Transverse colon (tissue), 4 donors: ENCODE data around the gene RCN1. TPM values are rescaled to one million over a fixed set of nuclear protein-coding genes. Genes with fewer than 3 reads are reported as not detected.

Source experiments
- DNase-seq: peaks from one replicate; pipeline ENCODE4 v3.0.0-alpha.2; 2019
- H3K27ac ChIP-seq, 4 donors: fragments of 200-600 bp; sonication (generic); 2 replicates each; pipeline ENCODE4 v1.5.1; 2016 to 2018; ENCODE audit warnings: inconsistent platforms in 4 of 4
- H3K27me3 ChIP-seq: fragments of 200-600 bp; sonication (generic); 2 replicates; pipeline ENCODE4 v1.5.1; 2017; ENCODE audit warnings: inconsistent platforms
- H3K36me3 ChIP-seq, 4 donors: fragments of 200-600 bp; sonication (generic); 2 replicates each; pipeline ENCODE4 v1.5.1; 2017 to 2019; ENCODE audit warnings: inconsistent platforms in 4 of 4
- H3K4me1 ChIP-seq, 4 donors: fragments of 200-600 bp; sonication (generic); 2 replicates each; pipeline ENCODE4 v1.5.1; 2017 to 2020; ENCODE audit warnings: inconsistent platforms in 4 of 4
- H3K4me3 ChIP-seq, 4 donors: fragments of 200-600 bp; sonication (generic); 1 replicate in 1 of 4; 2 replicates in 3 of 4; pipeline versions ENCODE4 v1.5.1 to v1.6.1; 2017 to 2019; ENCODE audit warnings: inconsistent platforms in 4 of 4
- H3K9me3 ChIP-seq, 2 donors: fragments of 200-600 bp; sonication (generic); 2 replicates each; pipeline ENCODE4 v1.5.1; 2017 to 2019; ENCODE audit warnings: inconsistent platforms in 2 of 2
- CTCF ChIP-seq, 5 experiments: fragments of 200-600 bp in 3 of 5; fragments of 450-650 bp in 2 of 5; sonication (generic) in 3 of 5; IDR thresholded peaks; 1 replicate in 2 of 5; 2 replicates in 3 of 5; pipeline ENCODE4 v1.5.1; 2016 to 2017; ENCODE audit warnings: antibody characterized with exemption in 5 of 5, inconsistent platforms in 3 of 5, mild to moderate bottlenecking in 2 of 5, moderate library complexity in 1 of 5
- EP300 ChIP-seq: sonication (generic); formaldehyde crosslinking; IDR thresholded peaks from one replicate; pipeline ENCODE4 v1.6.1; 2017; ENCODE audit warnings: antibody characterized with exemption, low read depth
- POLR2A ChIP-seq: fragments of 450-650 bp; IDR thresholded peaks from one replicate; pipeline ENCODE4 v1.6.1; 2016; ENCODE audit warnings: antibody characterized with exemption, mild to moderate bottlenecking, moderate library complexity
- POLR2AphosphoS5 ChIP-seq, 3 donors: sonication (generic); formaldehyde crosslinking; IDR thresholded peaks; one replicate each; pipeline ENCODE4 v1.6.1; 2016; ENCODE audit warnings: antibody characterized with exemption in 3 of 3
- whole genome bisulfite sequencing, 2 donors: methylation state at CpG; one replicate each; pipeline ENCODE4 v1.1.5; 2018; ENCODE audit warnings: low coverage in 1 of 2; 5-methylcytosine and 5-hydroxymethylcytosine counted together
- in situ Hi-C, 4 donors: fragments of 200-750 bp; cut with MboI; loops; one replicate each; pipeline versions ENCODE4 v1.15.0 to v1.15.1; 2017; ENCODE audit warnings: low sequenced_read_pairs in 3 of 4, low pct_ligation_motif_present in 1 of 4, low pct_unique_long_range_greater_than_20kb in 1 of 4
- intact Hi-C: fragments of 100-400 bp; cut with DNase I; formaldehyde crosslinking; loops from one replicate; pipeline ENCODE4 v1.15.1; 2023; ENCODE audit warnings: low total_unique reads
- small RNA-seq, 4 donors: library from RNA; depleted of rRNA; stranded (forward); fragments of <200 nt; gene quantifications; one replicate each; pipeline ENCODE3, GENCODE V24; 2016
- total RNA-seq, 4 donors: library from RNA; depleted of rRNA; stranded (reverse); fragments of >200 nt; gene quantifications; one replicate each; pipeline ENCODE4 v1.1.0, GENCODE V29; 2016

The RCN1 gene
- total RNA-seq, 4 donors from 2014 or later, result 3.4 to 32.4 (median 28.8) TPM

GRCh38 chr11:32152216-32152615 lies 61.3 kb downstream of the RCN1 start:
- in situ Hi-C loops, result loop anchor here in 1 of 4 donors (25.0 kb wide), 1 partner anchor 1040 kb away; no protein-coding TSS in a partner anchor
- TF ChIP-seq POLR2A (no peak), POLR2AphosphoS5 (IDR thresholded peaks at IDR 0.05) (no peak), CTCF (IDR thresholded peaks at IDR 0.05) (no peak), EP300 (no peak)
- H3K9me3 ChIP-seq, result no peaks in the 10 kb centered on the region
- H3K4me3 ChIP-seq, result no peak overlapping the region
- H3K27me3 ChIP-seq, result peaks cover 4% of the 10 kb centered on the region
- H3K36me3 ChIP-seq, result no peaks in the 10 kb centered on the region
- H3K4me1 ChIP-seq, result no peaks in the 10 kb centered on the region
- intact Hi-C loops, result no loop called here
- WGBS, 2 donors, result 78 to 87% methylated on average over 9 of the region's 9 CpGs
- DNase-seq, result no peak
- H3K27ac ChIP-seq, result no peak overlapping the region

GRCh38 chr11:32152821-32153220 lies 61.9 kb downstream of the RCN1 start:
- intact Hi-C loops, result no loop called here
- no peak overlapping the region for H3K27ac ChIP-seq
- 44 to 71% methylated on average over 1 to 3 of the region's 3 CpGs for WGBS, 2 donors
- no peaks in the 10 kb centered on the region for H3K9me3 ChIP-seq
- H3K36me3 ChIP-seq, result no peaks in the 10 kb centered on the region
- no peak overlapping the region for H3K4me3 ChIP-seq
- in situ Hi-C loops, result loop anchor here in 1 of 4 donors (25.0 kb wide), 1 partner anchor 1041 kb away; no protein-coding TSS in a partner anchor
- no peaks in the 10 kb centered on the region for H3K4me1 ChIP-seq
- TF ChIP-seq POLR2AphosphoS5 (IDR thresholded peaks at IDR 0.05) (no peak), POLR2A (no peak), CTCF (IDR thresholded peaks at IDR 0.05) (no peak), EP300 (no peak)
- no peak for DNase-seq
- H3K27me3 ChIP-seq, result peaks cover 4% of the 10 kb centered on the region

- intact Hi-C loops, result no loop called here
- 35% methylated on average over 1 of the region's 1 CpG; no CpG with 5 or more reads in 1 of the 2 donors for WGBS, 2 donors
- no peaks in the 10 kb centered on the region for H3K9me3 ChIP-seq
Observed at GRCh38 chr11:32153747-32154146, 62.9 kb downstream of the RCN1 start.

GRCh38 chr11:32154275-32154674 lies 63.4 kb downstream of the RCN1 start:
- WGBS, 2 donors, result 73 to 100% methylated on average over 1 to 2 of the region's 2 CpGs
- no peak for TF ChIP-seq POLR2A
- TF ChIP-seq POLR2AphosphoS5 (IDR thresholded peaks at IDR 0.05), result no peak
- no peak for TF ChIP-seq EP300
- TF ChIP-seq CTCF (IDR thresholded peaks at IDR 0.05), result no peak
- peaks cover 4% of the 10 kb centered on the region for H3K27me3 ChIP-seq
- intact Hi-C loops, result no loop called here
- in situ Hi-C loops, result loop anchor here in 1 of 4 donors (25.0 kb wide), 1 partner anchor 1042 kb away; no protein-coding TSS in a partner anchor
- no peak for DNase-seq
- H3K27ac ChIP-seq, result no peak overlapping the region
- H3K9me3 ChIP-seq, result no peaks in the 10 kb centered on the region
- H3K36me3 ChIP-seq, result no peaks in the 10 kb centered on the region
- no peaks in the 10 kb centered on the region for H3K4me1 ChIP-seq
- no peak overlapping the region for H3K4me3 ChIP-seq

More at GRCh38 chr11:32153747-32154146, 62.9 kb downstream of the RCN1 start:
- peaks cover 4% of the 10 kb centered on the region for H3K27me3 ChIP-seq
- in situ Hi-C loops, result loop anchor here in 1 of 4 donors (25.0 kb wide), 1 partner anchor 1041 kb away; no protein-coding TSS in a partner anchor
- H3K36me3 ChIP-seq, result no peaks in the 10 kb centered on the region
- TF ChIP-seq POLR2AphosphoS5 (IDR thresholded peaks at IDR 0.05) (no peak), POLR2A (no peak), EP300 (no peak)
- H3K4me3 ChIP-seq, result no peak overlapping the region
- DNase-seq, result no peak
- H3K27ac ChIP-seq, result no peak overlapping the region
- H3K4me1 ChIP-seq, result no peaks in the 10 kb centered on the region

Small RNA genes lying within 50 kb of the gene (small RNA-seq; reads per million reads assigned to genes)
- 0 reads per million in 4 donors for gene RF00012
